ENCODE measurements around the gene KCNJ3.

DNA sequence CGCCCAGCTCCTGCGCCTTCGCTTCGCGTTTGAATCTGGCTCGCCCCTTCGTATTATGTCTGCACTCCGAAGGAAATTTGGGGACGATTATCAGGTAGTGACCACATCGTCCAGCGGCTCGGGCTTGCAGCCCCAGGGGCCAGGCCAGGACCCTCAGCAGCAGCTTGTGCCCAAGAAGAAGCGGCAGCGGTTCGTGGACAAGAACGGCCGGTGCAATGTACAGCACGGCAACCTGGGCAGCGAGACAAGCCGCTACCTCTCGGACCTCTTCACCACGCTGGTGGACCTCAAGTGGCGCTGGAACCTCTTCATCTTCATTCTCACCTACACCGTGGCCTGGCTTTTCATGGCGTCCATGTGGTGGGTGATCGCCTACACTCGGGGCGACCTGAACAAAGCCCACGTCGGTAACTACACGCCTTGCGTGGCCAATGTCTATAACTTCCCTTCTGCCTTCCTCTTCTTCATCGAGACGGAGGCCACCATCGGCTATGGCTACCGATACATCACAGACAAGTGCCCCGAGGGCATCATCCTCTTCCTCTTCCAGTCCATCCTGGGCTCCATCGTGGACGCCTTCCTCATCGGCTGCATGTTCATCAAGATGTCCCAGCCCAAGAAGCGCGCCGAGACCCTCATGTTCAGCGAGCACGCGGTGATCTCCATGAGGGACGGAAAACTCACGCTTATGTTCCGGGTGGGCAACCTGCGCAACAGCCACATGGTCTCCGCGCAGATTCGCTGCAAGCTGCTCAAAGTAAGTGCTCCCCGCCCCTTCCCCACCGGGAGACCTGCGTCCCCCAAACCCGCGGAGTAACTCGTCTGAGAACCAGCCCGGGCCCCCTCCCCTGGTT lies 453 bp downstream of the KCNJ3 start:
- TF ChIP-seq CTCF (conservative IDR thresholded peaks at IDR 0.05; ENCODE audit: low read length) (no peak), EZH2phosphoT487 (IDR thresholded peaks at IDR 0.05; ENCODE audit: borderline replicate concordance, low read depth, low read length) (no peak)
